GM21786 (cell line): ENCODE measurements around the gene MAGEC2.

Experiments
- ATAC-seq: cut with Tn5 transposase; IDR thresholded peaks from one replicate; pipeline ENCODE4 v1.9.1; 2021; ENCODE audit not compliant: unreplicated experiment

MAGEC2 gene

GRCh38 chrX:142204522-142205433, at the start of gene MAGEC2:
MAGEC2 (minus strand) TSS chrX:142205290; CDS start chrX:142203987, 1,303 bp downstream.
- ATAC-seq: no peak

DNA sequence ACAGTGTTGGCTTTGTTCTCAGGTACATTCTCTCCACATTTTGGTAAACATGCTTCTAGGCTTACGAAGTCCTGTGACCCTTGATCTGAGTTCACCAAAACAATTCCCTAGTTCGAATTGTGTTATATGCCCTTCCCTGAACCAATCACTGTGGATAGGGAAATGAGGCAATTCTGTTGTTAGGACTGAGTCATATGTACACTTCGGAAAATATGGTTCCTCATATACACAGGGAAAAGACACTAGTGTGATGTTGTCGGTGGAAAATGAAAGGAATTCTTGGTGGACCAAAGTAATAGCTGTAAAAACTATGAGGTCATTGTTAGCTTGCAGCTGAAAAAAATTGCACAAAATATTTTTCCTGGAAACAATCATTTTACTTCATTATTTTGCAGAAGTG, 46.6 kb upstream of the MAGEC2 start:
- ATAC-seq: no peak

- ATAC-seq: no peak
Observed at GRCh38 chrX:142251202-142251601, 46.1 kb upstream of the MAGEC2 start.

DNA sequence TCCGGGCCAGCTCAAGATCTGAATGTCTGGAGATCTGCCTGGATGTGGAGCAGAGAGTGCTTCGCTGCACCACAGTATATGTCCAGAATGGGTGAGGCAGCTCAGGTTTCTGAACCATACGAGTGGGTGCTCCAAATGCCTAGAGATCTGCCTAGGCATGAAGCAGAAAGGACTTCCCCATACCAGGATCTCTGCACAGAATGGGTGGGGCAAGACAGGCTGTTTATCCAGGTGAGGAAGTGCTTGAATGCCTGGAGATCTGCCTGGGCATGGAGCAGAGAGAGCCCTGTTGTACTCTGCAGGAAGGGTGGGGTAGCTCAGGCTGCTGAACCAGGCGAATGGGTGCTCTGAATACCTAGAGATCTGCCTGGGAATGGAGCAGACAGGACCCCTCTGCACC, 45.4 kb upstream of the MAGEC2 start:
- no peak for ATAC-seq

- ATAC-seq: no peak
Observed at GRCh38 chrX:142249721-142250120, 44.6 kb upstream of the MAGEC2 start.

GRCh38 chrX:142244568-142244967, 39.5 kb upstream of the MAGEC2 start:
- no peak for ATAC-seq

- ATAC-seq: no peak
Observed at GRCh38 chrX:142238536-142238935, 33.4 kb upstream of the MAGEC2 start.

DNA sequence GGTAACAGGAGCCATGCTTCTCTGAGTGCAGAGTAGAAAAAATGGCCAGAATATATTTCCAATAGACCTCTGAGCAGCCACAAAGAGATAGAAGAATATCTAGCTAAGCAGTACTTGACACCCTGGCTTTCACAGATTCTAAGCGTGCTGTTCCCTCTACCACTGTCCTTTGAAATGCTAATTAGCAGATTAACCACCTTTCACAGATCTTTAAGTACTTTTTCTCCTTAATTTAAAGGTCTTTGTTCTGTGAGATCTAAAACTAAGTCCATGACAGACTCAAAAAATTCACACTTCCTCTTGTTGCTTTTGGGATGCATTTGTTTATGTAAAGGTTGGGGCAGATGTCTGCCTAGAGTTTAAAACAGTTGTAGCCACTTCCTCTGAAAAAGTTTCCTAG, 28.3 kb upstream of the MAGEC2 start:
- ATAC-seq: no peak

DNA sequence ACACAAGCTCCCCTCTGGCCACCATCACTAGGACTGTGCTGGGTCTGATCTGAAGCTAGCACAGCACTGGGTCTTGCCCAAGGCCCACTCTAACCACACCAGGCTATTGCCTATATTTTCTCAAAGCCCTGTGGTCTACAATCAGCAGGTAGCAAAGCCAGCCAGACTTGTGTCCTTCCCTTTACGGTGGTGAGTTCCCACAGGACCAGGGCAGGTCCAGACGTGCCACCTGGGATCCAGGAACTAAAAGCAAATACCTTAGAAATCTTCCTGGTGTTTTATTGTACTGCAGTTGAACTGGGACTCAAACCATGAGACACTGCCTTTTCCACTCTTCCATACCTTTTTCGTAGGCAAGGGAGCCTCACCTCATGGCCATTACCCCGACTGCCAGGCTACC, 9.0 kb upstream of the MAGEC2 start:
- ATAC-seq: no peak

DNA sequence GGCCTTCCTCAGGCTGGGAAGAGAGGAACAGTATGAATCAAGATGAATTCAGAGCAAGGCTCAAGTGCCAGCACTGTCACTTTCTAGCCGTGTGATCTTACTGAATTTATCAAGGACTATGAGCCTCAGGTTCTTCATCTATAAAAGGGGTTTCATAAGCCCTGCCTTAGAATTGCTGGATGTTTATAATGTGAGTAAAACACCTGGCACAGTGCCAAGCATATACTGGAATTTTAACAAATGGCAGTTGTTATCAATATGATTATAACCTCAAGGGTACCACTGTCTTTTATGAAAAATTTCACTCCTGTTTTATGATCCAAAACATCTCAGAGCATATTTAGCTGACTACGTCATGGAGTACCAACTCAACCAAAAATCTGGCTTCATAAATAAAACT, 4.0 kb downstream of the MAGEC2 start:
- no peak for ATAC-seq

DNA sequence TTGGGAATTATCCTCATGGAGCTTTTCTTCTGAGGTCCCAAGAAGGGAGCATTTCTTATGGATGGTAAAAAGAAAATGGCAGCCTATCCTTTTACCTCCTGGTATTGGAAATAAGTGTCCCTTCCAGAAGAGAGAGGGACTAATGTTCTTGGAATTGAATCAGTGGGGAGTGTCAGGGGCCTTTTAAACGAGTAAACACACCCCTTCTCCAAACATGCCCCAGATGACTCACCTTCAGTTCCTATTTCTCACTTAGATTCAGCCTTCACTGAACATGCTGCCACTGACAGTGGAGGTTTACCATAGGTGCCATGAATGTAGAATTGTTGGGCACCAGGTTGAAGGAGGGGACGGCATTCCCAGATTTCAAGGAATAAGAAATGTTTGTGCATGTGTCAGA, 19.0 kb downstream of the MAGEC2 start:
- no peak for ATAC-seq

- ATAC-seq: no peak
Observed at GRCh38 chrX:142184756-142185602, 20.1 kb downstream of the MAGEC2 start.

DNA sequence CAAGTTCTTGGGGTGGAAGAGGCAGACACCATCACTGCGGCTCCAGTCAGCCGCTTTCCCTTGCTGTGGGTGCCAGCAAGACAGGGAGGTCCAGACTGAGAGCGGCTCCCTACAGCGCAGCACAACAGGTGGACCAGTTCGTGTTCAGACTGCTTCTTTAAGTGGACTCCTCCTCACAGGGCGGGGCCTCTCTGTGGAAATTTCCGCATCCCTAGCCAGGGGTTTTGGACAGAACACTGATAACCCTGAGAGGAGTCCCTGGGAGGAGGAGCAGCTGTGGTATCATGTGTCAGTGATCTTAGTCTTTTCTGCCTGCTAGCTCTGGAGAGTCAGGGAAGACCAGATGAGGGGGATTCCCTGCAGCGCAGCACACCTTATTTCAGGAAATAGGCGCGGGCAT, 48.5 kb downstream of the MAGEC2 start:
- no peak for ATAC-seq
